Measurements from ENCODE around the gene BAZ2B.

The BAZ2B gene

DNA sequence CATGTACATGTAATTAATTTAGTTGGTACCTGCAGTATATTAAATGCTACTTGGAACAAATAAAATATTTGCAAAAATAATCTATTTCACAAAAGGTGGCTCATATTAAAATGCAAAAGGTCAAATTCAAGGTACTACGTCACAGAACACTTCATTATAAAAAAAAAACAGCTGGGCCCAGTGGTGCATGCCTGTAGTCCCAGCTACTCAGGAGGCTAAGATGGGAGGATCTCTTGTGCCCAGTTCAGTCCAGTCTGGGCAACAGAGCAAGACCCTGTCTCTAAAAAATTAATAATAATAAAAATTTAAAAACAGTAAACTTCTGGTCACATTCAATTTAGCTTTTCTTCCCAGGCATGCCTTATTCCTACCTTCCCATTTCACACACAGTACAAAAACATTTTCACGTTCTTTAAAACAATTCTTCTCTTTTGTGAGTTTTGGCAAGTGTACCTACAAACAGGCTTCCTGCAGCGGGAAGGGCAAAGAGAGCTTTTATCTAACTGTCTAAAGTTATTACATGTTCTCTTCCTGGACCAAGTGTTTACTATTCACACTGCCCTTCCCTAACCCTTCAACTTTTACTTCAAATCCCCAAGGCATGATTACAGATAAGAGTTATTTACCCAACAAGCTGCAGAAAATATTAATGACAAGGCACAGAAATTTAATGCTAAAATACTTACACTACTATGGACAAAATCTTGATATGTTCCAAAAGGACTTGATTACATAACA lies 10.7 kb downstream of the BAZ2B start:
- H2AFZ ChIP-seq (ENCODE audit: low read depth, low read length, severe bottlenecking) = no peak overlapping the region
- no peaks in the 10 kb centered on the region for H3K36me3 ChIP-seq (ENCODE audit: low read length)
- no peak for TF ChIP-seq EZH2phosphoT487 (conservative IDR thresholded peaks at IDR 0.05; ENCODE audit: low read length)
- TF ChIP-seq, protein P1, sequence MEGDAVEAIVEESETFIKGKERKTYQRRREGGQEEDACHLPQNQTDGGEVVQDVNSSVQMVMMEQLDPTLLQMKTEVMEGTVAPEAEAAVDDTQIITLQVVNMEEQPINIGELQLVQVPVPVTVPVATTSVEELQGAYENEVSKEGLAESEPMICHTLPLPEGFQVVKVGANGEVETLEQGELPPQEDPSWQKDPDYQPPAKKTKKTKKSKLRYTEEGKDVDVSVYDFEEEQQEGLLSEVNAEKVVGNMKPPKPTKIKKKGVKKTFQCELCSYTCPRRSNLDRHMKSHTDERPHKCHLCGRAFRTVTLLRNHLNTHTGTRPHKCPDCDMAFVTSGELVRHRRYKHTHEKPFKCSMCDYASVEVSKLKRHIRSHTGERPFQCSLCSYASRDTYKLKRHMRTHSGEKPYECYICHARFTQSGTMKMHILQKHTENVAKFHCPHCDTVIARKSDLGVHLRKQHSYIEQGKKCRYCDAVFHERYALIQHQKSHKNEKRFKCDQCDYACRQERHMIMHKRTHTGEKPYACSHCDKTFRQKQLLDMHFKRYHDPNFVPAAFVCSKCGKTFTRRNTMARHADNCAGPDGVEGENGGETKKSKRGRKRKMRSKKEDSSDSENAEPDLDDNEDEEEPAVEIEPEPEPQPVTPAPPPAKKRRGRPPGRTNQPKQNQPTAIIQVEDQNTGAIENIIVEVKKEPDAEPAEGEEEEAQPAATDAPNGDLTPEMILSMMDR (IDR thresholded peaks at IDR 0.05; ENCODE audit: insufficient read depth, low read length, poor library complexity, severe bottlenecking) = no peak
- no peak overlapping the region for H3K4me2 ChIP-seq (ENCODE audit: low read depth, low read length, poor library complexity, severe bottlenecking)
- no peaks in the 10 kb centered on the region for H4K20me1 ChIP-seq (ENCODE audit: low read depth, low read length)
- no peak overlapping the region for H3K27ac ChIP-seq (ENCODE audit: low read depth, low read length)
- H3K9ac ChIP-seq (ENCODE audit: low read length) = no peak overlapping the region
- H3K27me3 ChIP-seq (ENCODE audit: low read length) = no peaks in the 10 kb centered on the region
- no peaks in the 10 kb centered on the region for H3K9me3 ChIP-seq (ENCODE audit: insufficient read depth, low read length)
- H3F3A ChIP-seq (ENCODE audit: insufficient read depth) = no peaks in the 10 kb centered on the region
- no peaks in the 10 kb centered on the region for H3K9me2 ChIP-seq (replicated peaks; ENCODE audit: insufficient read depth, low read length)
- no peaks in the 10 kb centered on the region for H3K79me2 ChIP-seq (ENCODE audit: insufficient read depth, low read length)
- H3K4me3 ChIP-seq (ENCODE audit: insufficient read depth, low read length, poor library complexity, severe bottlenecking) = no peak overlapping the region

DNA sequence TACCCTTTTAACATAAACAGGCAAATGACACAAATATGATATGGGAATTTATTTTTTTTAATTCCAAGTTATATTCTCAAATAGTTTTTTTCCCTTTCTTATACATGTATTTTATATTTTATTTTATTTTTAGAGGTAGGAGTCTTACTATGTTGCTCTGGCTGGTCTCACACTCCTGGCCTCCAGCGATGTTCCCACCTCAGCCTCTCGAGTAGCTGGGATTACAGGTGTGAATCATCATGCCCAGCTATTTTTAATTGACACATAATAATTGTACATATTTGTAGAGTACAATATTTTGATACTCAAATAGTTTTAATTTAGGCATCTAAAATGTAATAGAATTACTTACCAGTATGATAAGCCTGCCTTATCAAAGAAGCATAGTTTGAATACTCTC lies 12.2 kb downstream of the BAZ2B start:
- H3K9me3 ChIP-seq (ENCODE audit: insufficient read depth, low read length) = no peaks in the 10 kb centered on the region
- H3K27ac ChIP-seq (ENCODE audit: low read depth, low read length) = no peak overlapping the region
- no peaks in the 10 kb centered on the region for H3F3A ChIP-seq (ENCODE audit: insufficient read depth)
- H4K20me1 ChIP-seq (ENCODE audit: low read depth, low read length) = no peaks in the 10 kb centered on the region
- H3K9ac ChIP-seq (ENCODE audit: low read length) = no peak overlapping the region
- no peak for TF ChIP-seq EZH2phosphoT487 (conservative IDR thresholded peaks at IDR 0.05; ENCODE audit: low read length)
- TF ChIP-seq, protein P1 (IDR thresholded peaks at IDR 0.05; ENCODE audit: insufficient read depth, low read length, poor library complexity, severe bottlenecking) = no peak
- H2AFZ ChIP-seq (ENCODE audit: low read depth, low read length, severe bottlenecking) = no peak overlapping the region
- no peaks in the 10 kb centered on the region for H3K9me2 ChIP-seq (replicated peaks; ENCODE audit: insufficient read depth, low read length)
- no peak overlapping the region for H3K4me2 ChIP-seq (ENCODE audit: low read depth, low read length, poor library complexity, severe bottlenecking)
- no peak overlapping the region for H3K4me3 ChIP-seq (ENCODE audit: insufficient read depth, low read length, poor library complexity, severe bottlenecking)
- no peaks in the 10 kb centered on the region for H3K27me3 ChIP-seq (ENCODE audit: low read length)
- H3K79me2 ChIP-seq (ENCODE audit: insufficient read depth, low read length) = no peaks in the 10 kb centered on the region
- H3K36me3 ChIP-seq (ENCODE audit: low read length) = no peaks in the 10 kb centered on the region

DNA sequence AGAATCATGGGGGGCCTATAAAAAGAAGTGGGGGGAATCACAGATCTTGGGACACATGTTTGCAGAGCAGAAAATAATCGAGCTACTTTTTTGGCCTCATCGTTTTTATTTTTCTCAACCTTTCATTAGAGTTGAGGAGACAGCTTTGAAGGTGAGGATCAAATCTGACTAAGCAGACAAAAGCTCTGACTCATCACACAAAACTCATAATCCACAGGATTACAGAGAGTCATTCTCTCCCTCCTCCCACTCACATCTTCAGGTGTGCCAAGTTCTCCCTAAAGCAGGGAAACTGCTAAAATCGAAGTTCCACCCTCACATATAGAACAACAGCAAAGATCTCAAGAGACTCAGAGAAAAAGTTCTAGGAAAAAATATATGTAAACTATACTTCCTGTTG lies 15.6 kb downstream of the BAZ2B start:
- no peak overlapping the region for H3K4me2 ChIP-seq (ENCODE audit: low read depth, low read length, poor library complexity, severe bottlenecking)
- H3K9me3 ChIP-seq (ENCODE audit: insufficient read depth, low read length) = no peaks in the 10 kb centered on the region
- no peak for TF ChIP-seq EZH2phosphoT487 (conservative IDR thresholded peaks at IDR 0.05; ENCODE audit: low read length)
- TF ChIP-seq, protein P1 (IDR thresholded peaks at IDR 0.05; ENCODE audit: insufficient read depth, low read length, poor library complexity, severe bottlenecking) = no peak
- no peaks in the 10 kb centered on the region for H3F3A ChIP-seq (ENCODE audit: insufficient read depth)
- H3K9me2 ChIP-seq (replicated peaks; ENCODE audit: insufficient read depth, low read length) = no peaks in the 10 kb centered on the region
- no peak overlapping the region for H3K4me3 ChIP-seq (ENCODE audit: insufficient read depth, low read length, poor library complexity, severe bottlenecking)
- H2AFZ ChIP-seq (ENCODE audit: low read depth, low read length, severe bottlenecking) = no peak overlapping the region
- H3K79me2 ChIP-seq (ENCODE audit: insufficient read depth, low read length) = no peaks in the 10 kb centered on the region
- H3K9ac ChIP-seq (ENCODE audit: low read length) = no peak overlapping the region
- no peak overlapping the region for H3K27ac ChIP-seq (ENCODE audit: low read depth, low read length)
- no peaks in the 10 kb centered on the region for H3K36me3 ChIP-seq (ENCODE audit: low read length)
- H4K20me1 ChIP-seq (ENCODE audit: low read depth, low read length) = no peaks in the 10 kb centered on the region
- no peaks in the 10 kb centered on the region for H3K27me3 ChIP-seq (ENCODE audit: low read length)

Data from SU-DHL-6 (cell line).